CD4-positive, alpha-beta T cell treated with Interleukin-6 at 100 ng/mL for 8 hours (primary cell): Measurements from ENCODE around the gene HOXD10.

ENCODE experiments used
- DNase-seq: peaks from one replicate; pipeline ENCODE4 v3.0.0-alpha.2; 2020; ENCODE audit warnings: mixed read lengths, low spot score

HOXD10 gene

DNA sequence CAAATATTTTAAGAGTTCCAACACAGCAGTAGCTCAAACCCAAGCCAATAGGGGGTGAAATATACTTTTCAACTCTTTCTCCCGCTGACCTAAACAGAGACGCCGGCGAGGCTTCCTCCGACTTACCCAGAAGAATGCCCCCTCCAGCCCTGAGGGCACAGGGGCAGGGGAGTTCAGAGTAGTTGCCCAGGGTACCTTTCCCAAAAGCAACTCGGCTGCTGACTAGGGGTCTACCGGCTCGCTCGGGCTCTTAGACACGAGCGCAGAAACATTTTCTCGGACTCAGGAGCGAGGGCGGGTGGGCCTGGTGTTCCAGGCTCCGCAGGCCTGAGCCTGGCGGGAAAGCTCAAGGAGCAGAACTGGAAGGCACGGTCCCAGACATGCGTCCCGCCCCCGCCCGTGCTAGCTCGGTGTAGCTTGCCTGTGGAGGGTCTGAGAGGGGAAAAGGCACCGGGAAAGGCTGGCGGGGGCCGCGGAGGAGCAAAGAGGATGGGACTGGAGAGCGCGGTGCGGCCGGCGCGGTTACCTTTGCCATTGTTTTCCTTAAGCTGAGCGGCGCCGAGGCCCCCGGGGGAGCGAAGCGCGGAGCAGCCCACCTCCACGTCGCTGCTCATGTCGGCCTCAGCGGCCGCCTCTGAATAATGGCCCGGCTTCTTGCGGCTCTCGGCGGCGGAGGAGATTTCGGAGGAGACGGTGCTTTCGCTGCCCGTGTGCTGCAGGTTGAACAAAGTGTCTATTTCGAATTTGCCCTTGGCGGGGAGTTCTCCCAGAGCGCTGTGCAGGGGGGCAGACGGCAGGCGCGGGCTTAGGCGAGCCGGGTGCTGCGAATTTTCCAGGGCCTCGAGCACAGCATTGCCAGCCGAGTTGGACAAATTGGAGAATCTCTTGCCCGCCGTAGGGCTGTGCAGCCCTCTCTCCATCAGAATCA lies 33.5 kb upstream of the HOXD10 start:
- no peak for DNase-seq

DNA sequence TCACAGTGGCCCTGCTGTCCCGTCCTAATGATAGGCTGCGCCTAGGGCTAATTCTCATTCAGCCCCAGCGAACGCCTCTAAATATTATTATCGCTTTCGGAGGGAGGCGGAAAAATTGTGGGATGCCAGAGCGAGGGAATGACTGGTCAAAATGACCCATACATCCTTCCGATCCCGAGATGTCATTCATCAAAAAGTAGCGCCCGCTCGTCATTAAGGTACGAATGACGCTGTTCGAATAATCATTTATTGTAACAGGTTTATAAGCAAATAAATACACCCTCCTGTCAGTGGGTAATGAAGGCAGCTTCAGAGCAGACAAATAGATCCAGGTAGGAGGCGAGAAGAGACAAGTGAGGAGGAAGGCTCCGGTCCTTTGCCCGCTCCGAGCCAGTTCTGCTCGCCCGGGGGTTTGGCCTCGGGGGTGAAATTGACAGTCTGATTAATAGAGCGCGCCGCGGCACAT lies 32.7 kb upstream of the HOXD10 start, which contains the start of gene EVX2:
EVX2 (minus strand) TSS at position 167 of the 466 bp plus-strand sequence. CDS start 186 bp downstream, outside the sequence.
- DNase-seq = no peak

DNA sequence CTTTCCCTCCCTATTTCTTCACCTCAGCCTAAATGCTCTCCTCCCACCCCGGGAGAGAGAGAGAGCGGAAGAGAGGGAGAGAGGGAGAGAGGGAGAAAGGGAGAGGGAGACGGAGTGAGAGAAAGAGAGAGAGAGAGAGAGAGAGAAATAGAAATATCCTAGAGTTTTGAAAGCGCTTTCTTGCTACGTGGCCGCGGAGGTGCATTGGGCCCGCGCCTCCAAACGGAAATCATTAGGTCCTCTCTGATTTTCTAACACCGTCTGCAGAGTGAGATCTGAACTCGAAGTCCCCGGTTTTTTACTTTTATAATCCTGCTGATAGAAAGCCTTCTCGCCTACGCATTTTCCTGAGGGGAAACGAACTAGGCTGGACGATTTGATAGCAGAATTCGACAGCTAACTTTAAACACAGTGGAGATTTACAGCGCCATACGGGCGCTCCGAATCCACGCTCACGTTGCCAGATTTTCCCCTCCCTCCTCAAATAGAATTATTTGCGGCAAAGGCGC lies 31.9 kb upstream of the HOXD10 start:
- DNase-seq = no peak

DNA sequence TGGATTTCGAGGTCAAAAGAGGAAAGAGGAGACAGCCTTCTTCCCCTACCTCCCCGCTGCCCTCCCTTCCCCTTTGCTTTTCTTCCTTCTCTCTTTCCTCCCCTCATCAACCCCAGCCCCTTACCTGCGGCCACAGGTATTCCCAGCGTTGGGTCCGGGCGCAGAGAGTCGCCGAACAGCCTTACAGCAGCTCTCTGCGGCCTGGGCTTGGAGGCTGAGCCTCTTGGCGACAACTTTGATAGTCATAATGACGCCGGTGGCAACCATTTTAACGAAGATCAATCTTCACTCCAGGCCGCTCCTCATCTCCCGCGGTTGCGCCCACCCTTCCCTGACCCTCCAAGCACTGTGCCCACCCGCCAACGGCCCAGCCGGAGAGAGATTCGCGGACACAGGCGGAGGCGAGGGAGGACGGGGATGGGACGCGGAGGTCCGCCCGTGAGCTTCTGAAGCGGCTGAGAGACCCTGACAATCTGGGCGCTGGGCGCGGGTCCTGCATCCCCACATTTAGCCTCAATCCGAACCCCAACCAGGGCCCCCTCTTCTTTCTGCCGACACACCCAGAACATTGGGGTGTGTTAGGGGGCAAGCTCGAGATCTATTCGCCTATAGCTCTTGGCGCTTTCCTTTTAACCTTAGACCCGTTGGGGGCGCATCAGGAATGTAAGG lies 31.3 kb upstream of the HOXD10 start:
- DNase-seq = no peak

DNA sequence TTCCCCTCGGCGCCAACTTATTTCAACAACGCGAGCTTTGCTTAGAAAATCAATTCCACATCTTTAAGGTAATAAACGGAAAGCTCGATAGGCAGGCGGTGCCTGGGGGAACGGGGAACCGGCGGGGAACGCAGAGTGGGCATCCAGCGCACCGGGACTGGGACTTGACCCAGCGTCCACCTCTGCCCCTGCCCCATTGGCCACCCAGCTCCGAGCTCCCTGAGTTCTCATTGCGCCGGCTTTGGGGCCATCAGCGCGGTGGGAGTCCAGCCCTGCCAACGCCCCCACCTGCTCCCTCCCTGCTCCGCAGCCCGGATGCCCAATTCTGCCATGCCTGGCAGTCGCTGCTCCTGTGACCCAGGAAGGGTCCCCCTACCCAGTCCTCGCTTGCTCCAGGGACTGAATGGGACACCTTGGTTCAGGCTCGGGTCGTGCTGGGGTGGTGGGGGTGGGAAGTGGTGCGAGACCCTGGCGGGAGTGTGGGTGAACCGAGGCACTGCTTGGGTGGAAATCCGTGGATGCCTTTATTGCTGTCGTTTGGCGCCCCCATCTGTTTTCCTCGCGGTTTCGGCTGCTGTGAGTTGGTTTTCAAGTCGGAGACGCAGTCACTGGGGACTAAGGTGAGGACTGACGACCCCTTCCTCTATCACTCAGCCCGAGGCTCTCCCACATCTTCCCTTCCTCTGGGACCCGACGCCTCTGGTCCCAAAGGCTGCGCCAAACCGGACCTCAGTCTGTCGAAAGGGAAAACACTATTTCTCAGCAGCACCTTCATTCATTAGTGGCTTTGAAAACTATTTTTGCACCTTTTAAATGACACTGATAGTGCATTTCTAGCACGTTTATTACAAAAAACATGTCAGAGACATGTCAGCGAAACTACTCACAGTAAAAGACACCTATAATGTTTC lies 30.5 kb upstream of the HOXD10 start:
- DNase-seq = no peak

DNA sequence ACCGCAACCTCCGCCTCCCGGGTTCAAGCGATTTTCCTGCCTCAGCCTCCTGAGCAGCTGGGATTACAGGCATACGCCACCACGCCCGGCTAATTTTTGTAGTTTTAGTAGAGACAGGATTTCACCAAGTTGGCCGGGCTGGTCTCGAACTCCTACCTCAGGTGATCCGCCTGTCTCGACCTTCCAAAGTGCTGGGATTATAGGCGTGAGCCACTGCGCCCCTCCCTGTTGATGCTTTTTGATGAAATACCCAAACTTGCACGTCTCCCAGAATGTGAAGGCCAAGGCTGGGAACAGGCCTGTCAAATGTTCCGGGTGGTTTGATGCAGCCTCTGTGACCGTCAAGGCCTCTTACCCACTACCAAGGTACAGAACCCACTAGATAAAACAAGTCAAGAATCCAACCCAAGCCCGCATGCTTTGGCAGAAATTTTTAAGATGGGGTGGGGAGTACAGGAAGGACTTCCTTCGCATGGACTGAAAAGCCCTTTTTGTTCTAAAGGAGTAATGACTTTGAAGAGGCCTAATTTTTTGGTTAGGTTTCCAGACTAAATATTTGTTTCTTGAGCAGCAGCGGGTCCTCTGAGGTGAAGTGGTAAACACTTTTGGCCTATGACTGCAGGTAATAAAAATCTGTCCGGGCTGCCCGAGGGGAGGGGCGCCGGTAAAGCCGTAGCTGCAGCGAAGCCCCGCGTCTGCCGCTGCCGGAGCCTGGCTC lies 29.1 kb upstream of the HOXD10 start:
- DNase-seq = no peak

DNA sequence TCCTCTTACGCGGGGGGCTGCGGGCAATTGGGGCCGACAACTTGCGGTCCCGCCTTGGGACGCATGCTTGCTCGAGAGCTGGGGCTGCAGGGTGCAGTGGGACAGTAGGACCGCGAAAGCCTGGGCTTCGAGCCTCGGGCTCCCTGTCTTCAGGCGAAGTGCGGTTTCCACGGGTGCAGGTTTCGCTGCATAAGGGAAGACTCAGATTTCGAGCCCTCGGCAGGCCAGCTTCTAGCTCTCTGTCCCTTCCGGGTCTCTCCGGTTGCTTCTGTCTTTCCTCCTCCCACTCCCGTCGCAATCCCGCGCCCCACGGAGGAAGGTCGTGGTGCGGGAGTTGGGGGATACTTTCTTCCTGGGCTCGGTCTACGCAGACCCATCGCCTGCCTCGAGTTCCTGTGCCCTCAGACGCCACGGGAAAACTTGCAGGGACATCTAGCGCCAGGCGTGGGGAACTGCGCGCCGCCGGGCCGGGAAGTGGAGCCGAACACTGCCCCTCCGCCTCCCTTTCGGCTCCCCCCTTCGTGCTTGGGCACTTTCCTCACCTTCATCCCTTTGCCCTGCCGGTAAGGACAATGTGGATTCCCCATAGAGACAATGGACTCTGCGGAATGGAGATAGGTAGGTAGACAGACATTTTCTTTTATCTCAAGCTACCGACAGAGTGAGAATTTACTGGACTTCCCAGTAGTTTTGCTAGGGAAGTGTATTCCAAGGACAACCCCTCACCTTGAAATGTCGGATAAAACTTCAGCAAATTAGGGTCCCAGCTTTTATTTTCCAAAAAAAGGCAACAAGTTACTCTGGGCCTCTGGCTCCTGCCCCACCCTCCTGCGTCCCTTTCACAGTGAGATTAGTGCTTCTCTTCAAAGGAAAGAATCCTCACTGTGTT lies 28.3 kb upstream of the HOXD10 start:
- no peak for DNase-seq

DNA sequence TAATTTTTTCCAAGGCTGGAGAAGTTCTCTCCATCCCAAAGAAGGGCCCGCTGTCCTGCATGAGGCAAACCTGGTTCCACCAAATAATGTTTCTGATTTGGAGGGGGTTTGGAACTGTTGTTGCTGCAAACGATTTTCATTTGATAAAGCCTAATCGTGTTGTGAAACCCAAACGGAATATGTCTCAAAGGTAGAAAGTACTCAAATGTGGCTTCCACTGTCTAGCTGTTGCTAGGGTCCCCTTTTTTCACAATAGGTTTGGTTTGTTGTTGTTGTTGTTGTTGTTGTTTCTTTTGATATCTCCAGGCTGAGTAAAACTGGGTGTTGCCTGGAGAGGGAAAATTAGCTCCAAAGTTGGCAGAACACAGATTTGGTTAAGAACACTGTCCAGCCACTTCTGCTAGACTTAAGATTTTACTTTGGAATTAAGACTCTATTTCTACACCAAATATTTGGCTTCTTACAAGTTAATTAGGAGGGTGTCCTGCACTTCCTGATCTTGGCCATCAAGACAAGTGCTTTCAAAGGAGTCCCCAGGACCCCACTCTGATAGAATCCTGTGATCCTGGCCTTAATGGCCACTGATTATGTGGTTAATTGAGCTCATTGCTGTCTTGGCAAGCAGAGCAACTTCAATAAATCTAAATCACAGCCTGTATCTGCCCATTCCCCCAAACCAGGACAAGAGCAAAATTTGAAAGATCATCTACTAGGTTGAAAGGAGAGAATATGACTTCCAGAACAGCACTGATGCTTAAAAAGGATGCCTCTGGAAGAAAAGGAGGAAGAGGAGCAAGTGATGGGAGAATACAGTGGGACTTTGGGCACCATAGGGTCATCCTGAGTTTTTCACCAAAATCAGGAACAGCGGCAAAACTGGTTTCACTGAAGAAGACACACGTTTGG lies 27.4 kb upstream of the HOXD10 start:
- no peak for DNase-seq

DNA sequence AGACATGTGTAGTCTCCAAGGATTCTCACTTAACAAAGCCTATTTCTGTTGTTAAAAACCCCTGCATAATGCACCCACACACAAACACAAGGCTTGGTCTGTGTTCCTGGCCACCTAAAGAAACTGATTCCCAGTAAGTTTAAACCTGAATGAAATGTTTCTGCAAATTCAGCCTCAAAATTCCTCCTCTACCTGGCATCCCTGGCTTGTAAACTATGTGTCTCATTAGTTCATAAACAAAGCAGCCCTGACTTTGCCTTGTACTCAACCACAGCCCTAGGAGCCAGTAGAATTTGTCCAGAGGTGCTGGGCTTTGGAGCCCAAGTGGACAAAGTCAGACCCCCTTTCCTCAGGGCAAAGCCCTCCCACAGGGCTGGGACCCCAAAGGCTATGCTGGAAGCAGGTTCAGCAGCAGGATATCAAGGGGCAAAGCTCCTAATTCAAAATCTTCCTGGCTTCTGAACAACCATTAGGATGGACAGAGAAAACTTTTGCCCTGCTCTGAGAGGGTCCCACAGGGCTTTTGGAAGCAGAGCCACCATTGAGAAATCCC lies 26.7 kb upstream of the HOXD10 start:
- DNase-seq = no peak

DNA sequence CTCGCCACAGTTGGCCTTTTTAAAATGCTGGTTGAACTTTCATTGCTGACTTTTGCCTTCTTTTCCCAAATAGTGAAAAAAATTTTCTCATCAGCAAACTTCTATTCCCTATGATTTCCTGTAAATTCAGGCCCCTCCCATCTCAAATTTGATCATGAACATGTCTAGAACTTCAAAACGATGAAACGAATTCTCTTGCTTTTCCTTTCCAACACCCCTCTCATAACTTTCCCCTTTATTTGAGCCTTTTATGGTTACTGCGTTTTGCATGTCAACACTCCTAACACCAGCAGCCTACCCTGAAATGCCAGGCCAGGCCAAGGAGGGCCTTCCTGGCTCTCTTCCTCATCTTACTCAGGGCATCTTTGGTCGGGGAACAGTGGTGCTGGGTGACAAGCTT lies 25.7 kb upstream of the HOXD10 start:
- no peak for DNase-seq

DNA sequence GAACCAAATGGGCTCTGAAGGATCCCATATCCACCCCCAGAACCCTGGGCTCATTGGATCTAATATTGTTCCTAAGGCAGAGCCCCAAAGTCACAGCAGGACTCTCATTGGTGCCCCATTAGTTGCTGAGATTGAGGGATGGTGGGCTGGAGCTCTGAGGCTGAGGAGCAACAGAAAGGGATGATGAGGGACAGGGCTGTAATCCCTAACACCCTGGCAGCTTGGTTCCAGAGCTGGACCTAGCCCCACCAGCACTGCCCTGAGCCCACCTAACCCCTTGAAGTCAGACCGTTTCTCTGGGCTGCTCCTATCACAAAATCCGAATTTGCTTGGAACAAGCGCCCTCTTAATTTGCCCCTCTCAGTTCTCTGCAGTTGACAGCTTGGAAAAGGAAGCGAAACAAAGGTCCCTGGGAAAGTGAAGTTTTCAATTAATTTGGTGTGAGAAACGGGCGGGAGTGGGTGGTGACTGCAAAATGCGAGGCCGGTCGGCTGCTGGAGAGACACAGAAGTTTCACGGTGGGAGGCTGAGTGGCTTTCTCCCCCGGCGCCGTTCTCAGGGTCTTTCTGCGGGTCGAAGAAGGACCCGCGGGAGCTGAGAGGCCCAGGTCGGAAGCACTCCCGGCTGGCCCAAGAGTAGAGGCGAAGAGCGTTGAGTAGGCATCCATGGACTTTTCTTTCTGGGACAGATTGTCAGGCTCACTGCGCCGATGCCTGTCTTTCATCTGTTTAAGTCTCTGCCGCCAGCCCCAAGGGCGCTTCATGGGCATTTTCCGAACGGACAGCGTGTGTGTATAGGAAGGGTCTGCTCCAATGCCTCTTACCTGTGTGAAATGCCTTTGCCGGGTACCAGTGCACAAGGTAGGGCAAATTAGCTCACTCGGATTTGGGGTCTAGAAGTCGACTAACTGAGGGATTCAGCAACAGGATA lies 25.0 kb upstream of the HOXD10 start:
- DNase-seq = no peak

DNA sequence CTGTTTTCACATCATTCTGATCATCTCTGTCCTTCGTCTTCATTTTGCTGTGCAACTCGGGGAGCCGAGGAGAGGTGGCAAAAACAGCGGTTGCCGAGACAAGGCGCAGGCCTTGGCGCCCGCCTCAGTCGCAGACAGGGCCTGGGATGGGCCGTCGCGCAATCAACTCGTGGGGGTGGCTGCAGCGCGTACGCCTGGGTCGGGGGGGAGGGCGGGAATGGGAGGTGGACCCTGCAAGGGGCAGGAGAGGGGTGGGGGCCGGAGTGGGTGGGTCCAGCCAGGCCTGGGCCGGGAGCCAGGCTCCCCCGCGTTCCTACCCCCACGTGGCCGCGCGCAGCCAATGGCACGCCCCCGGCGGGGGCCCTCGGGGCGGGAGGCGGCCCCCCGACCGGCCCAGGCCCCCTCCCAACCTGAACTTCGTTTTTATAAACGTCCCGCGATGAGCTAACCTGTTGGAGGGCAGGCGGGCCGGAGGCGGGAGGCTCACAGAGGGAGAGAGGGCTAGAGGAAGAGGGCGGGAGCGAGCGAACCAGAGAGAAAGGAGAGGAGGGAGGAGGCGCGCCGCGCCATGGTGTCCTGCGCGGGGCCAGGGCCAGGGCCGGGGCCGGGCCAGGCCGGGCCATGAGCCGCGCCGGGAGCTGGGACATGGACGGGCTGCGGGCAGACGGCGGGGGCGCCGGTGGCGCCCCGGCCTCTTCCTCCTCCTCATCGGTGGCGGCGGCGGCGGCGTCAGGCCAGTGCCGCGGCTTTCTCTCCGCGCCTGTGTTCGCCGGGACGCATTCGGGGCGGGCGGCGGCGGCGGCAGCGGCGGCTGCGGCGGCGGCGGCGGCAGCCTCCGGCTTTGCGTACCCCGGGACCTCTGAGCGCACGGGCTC lies 24.1 kb upstream of the HOXD10 start, which contains the start of gene HOXD13:
HOXD13 (plus strand) TSS at position 452 of the 875 bp plus-strand sequence; CDS start at position 622, 170 bp downstream.
- no peak for DNase-seq

DNA sequence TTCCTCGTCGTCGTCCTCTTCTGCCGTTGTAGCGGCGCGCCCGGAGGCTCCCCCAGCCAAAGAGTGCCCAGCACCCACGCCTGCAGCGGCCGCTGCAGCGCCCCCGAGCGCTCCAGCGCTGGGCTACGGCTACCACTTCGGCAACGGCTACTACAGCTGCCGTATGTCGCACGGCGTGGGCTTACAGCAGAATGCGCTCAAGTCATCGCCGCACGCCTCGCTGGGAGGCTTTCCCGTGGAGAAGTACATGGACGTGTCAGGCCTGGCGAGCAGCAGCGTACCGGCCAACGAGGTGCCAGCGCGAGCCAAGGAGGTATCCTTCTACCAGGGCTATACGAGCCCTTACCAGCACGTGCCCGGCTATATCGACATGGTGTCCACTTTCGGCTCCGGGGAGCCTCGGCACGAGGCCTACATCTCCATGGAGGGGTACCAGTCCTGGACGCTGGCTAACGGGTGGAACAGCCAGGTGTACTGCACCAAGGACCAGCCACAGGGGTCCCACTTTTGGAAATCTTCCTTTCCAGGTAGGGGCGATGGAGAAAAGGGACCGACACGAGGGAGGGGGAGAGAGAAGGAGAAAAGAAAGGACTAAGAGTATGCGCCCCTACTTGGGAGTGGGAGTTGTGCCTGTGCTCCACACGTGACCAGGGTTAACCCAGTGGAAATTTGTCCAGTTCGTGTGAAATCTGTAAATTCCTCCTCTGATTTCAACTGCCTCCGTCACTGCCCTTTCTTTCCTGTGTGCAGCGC lies 23.3 kb upstream of the HOXD10 start:
- DNase-seq = no peak

DNA sequence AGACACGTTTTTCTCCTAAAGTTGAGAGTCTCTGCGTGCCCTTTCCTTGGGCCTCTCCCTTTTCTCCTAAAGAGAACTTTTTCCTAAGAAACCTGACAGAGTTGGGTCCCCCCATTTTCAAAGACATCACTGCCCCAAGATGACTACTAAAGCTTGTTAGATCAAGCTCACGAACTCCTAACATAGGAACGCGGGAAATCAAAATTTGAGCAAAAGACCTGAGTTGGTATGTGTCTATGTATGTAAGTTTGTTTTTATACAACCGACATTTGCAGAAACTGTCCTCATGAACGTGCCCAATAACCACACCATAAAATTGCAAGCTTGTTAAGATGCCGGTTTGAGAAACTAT lies 22.7 kb upstream of the HOXD10 start:
- no peak for DNase-seq

DNA sequence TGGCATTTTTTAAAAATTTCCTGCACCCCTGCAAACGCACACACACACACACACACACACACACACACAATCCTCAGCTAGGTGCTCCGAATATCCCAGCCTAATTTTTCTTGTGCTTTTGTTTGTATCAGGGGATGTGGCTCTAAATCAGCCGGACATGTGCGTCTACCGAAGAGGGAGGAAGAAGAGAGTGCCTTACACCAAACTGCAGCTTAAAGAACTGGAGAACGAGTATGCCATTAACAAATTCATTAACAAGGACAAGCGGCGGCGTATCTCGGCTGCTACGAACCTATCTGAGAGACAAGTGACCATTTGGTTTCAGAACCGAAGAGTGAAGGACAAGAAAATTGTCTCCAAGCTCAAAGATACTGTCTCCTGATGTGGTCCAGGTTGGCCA lies 22.2 kb upstream of the HOXD10 start:
- no peak for DNase-seq

DNA sequence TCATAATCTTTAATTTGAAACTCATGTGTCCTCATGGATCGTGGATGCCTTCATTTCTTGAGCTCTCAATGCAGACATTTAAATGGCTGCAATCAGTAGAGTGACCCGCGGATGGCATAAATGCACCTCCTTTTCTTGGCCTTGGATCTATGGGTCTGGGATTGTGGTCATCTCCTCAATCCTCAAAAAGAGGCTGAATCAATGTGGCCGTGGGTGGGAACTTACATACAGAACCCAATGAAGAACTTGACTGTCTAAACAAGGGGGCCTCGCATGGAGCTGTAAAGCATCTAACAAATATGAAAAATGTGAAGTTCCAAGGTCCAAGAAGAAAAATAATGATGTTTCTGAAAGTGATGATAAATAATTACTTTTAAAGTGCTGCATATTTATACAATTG lies 21.2 kb upstream of the HOXD10 start:
- no peak for DNase-seq
